H9 (cell line): ENCODE data around the gene TSPAN31. TPM values are rescaled to one million over a fixed set of nuclear protein-coding genes. Genes with fewer than 3 reads are reported as not detected.

Experiments used
- DNase-seq: peaks from one replicate; pipeline ENCODE4 v3.0.0-alpha.2; 2017
- H2AFZ ChIP-seq: one replicate; pipeline ENCODE4 v1.6.1; 2013; ENCODE audit warnings: mild to moderate bottlenecking, low read length, control low read depth, moderate library complexity
- H2AK5ac ChIP-seq: 2 replicates; pipeline ENCODE4 v1.6.1; 2013; ENCODE audit warnings: low read length, control low read depth, mixed read lengths; ENCODE audit not compliant: insufficient read length
- H2BK120ac ChIP-seq: one replicate; pipeline ENCODE4 v1.6.1; 2013; ENCODE audit warnings: low read depth, mild to moderate bottlenecking, low read length, control low read depth, inconsistent platforms; ENCODE audit not compliant: poor library complexity, severe bottlenecking
- H2BK12ac ChIP-seq: 2 replicates; pipeline ENCODE4 v1.6.1; 2013; ENCODE audit warnings: low read length, control low read depth, mixed read lengths, low read depth; ENCODE audit not compliant: insufficient read length
- H2BK15ac ChIP-seq: 2 replicates; pipeline ENCODE4 v1.6.1; 2013; ENCODE audit warnings: low read depth, low read length, control low read depth
- H2BK20ac ChIP-seq: one replicate; pipeline ENCODE4 v1.6.1; 2013; ENCODE audit warnings: low read depth, mild to moderate bottlenecking, low read length, control low read depth, inconsistent platforms; ENCODE audit not compliant: poor library complexity, severe bottlenecking
- H2BK5ac ChIP-seq: 2 replicates; pipeline ENCODE4 v1.6.1; 2013; ENCODE audit warnings: low read length, control low read depth, mixed read lengths; ENCODE audit not compliant: insufficient read length
- H3K14ac ChIP-seq: 2 replicates; pipeline ENCODE4 v1.6.1; 2013; ENCODE audit warnings: low read length, control low read depth; ENCODE audit not compliant: insufficient read depth
- H3K18ac ChIP-seq: 2 replicates; pipeline ENCODE4 v1.6.1; 2013; ENCODE audit warnings: low read depth, mild to moderate bottlenecking, mixed read lengths, low read length, control low read depth; ENCODE audit not compliant: insufficient read length
- H3K23ac ChIP-seq: 2 replicates; pipeline ENCODE4 v1.6.1; 2013; ENCODE audit warnings: low read length, control low read depth, mixed read lengths, low read depth; ENCODE audit not compliant: insufficient read length
- H3K23me2 ChIP-seq: 2 replicates; pipeline ENCODE4 v1.6.1; 2013; ENCODE audit warnings: low read depth, mild to moderate bottlenecking, mixed read lengths, low read length, control low read depth; ENCODE audit not compliant: insufficient read length, poor library complexity, severe bottlenecking
- H3K27ac ChIP-seq: 2 replicates; pipeline ENCODE4 v1.5.1; 2013; ENCODE audit warnings: low read length, control low read depth, mixed read lengths, low read depth; ENCODE audit not compliant: insufficient read length
- H3K27me3 ChIP-seq: 2 replicates; pipeline ENCODE4 v1.6.1; 2013; ENCODE audit warnings: low read length, control low read depth, inconsistent platforms; ENCODE audit not compliant: insufficient read depth
- H3K4ac ChIP-seq: 2 replicates; pipeline ENCODE4 v1.6.1; 2013; ENCODE audit warnings: low read depth, mild to moderate bottlenecking, control low read depth, inconsistent platforms, low read length, moderate library complexity
- H3K4me1 ChIP-seq: 2 replicates; pipeline ENCODE4 v1.6.1; 2013; ENCODE audit warnings: low read length, control low read depth, inconsistent platforms; ENCODE audit not compliant: insufficient read depth
- H3K4me2 ChIP-seq: 2 replicates; pipeline ENCODE4 v1.6.1; 2013; ENCODE audit warnings: low read length, control low read depth, mixed read lengths; ENCODE audit not compliant: insufficient read length, insufficient read depth
- H3K56ac ChIP-seq: 2 replicates; pipeline ENCODE4 v1.6.1; 2013; ENCODE audit warnings: low read depth, mild to moderate bottlenecking, mixed read lengths, low read length, control low read depth; ENCODE audit not compliant: insufficient read length
- H3K79me1 ChIP-seq: 2 replicates; pipeline ENCODE4 v1.6.1; 2013; ENCODE audit warnings: low read depth, mild to moderate bottlenecking, moderate library complexity, low read length, control low read depth, inconsistent platforms; ENCODE audit not compliant: insufficient read depth, poor library complexity, severe bottlenecking
- H3K79me2 ChIP-seq: 2 replicates; pipeline ENCODE4 v1.6.1; 2013; ENCODE audit warnings: low read length, control low read depth, inconsistent platforms; ENCODE audit not compliant: insufficient read depth
- H3K9ac ChIP-seq: 2 replicates; pipeline ENCODE4 v1.6.1; 2013; ENCODE audit warnings: low read length, control low read depth, mixed read lengths; ENCODE audit not compliant: insufficient read length; ENCODE audit errors: extremely low read depth
- H3K9me3 ChIP-seq: one replicate; pipeline ENCODE4 v1.6.1; 2013; ENCODE audit warnings: low read depth, low read length, inconsistent platforms; ENCODE audit not compliant: control insufficient read depth
- H3T11ph ChIP-seq: one replicate; pipeline ENCODE4 v1.6.1; 2013; ENCODE audit warnings: mild to moderate bottlenecking, low read length, control low read depth, inconsistent platforms
- H4K20me1 ChIP-seq: one replicate; pipeline ENCODE4 v1.6.1; 2013; ENCODE audit not compliant: control insufficient read depth, insufficient read length, insufficient read depth
- H4K5ac ChIP-seq: 2 replicates; pipeline ENCODE4 v1.6.1; 2013; ENCODE audit warnings: low read depth, mild to moderate bottlenecking, mixed read lengths, low read length, control low read depth; ENCODE audit not compliant: insufficient read length
- H4K8ac ChIP-seq: replicated peaks from 2 replicates; pipeline ENCODE4 v1.6.1; 2013; ENCODE audit warnings: low read length, control low read depth, mixed read lengths, low read depth; ENCODE audit not compliant: insufficient read length
- H4K91ac ChIP-seq: 2 replicates; pipeline ENCODE4 v1.6.1; 2013; ENCODE audit warnings: low read depth, mild to moderate bottlenecking, moderate library complexity, mixed read lengths, low read length, control low read depth; ENCODE audit not compliant: insufficient read length
- H3K27ac Mint-ChIP-seq, 3 experiments: 2 replicates in 2 of 3; 3 replicates in 1 of 3; pipeline ENCODE4 v1.8.0; 2020 to 2021; ENCODE audit warnings: mixed read lengths in 3 of 3, mild to moderate bottlenecking in 1 of 3, moderate library complexity in 1 of 3
- H3K27me3 Mint-ChIP-seq: 2 replicates; pipeline ENCODE4 v1.8.0; 2021; ENCODE audit warnings: low read depth, mild to moderate bottlenecking, moderate library complexity, mixed read lengths
- H3K36me3 Mint-ChIP-seq, 3 experiments: 2 replicates in 2 of 3; 3 replicates in 1 of 3; pipeline ENCODE4 v1.8.0; 2020 to 2021; ENCODE audit warnings: low read depth in 3 of 3, mixed read lengths in 3 of 3; ENCODE audit not compliant: insufficient read depth in 1 of 3
- H3K4me1 Mint-ChIP-seq, 2 experiments: 2 replicates each; pipeline ENCODE4 v1.8.0; 2020; ENCODE audit warnings: mixed read lengths in 2 of 2
- H3K4me3 Mint-ChIP-seq, 2 experiments: 2 replicates in 1 of 2; 3 replicates in 1 of 2; pipeline ENCODE4 v1.8.0; 2020 to 2021; ENCODE audit warnings: mild to moderate bottlenecking in 2 of 2, mixed read lengths in 2 of 2, moderate library complexity in 1 of 2
- H3K9me3 Mint-ChIP-seq, 2 experiments: 2 replicates in 1 of 2; 3 replicates in 1 of 2; pipeline ENCODE4 v1.8.0; 2020; ENCODE audit warnings: mild to moderate bottlenecking in 2 of 2, mixed read lengths in 2 of 2, moderate library complexity in 1 of 2
- CTCF ChIP-seq: fragments of 200-600 bp; sonication (generic); conservative IDR thresholded peaks from 3 replicates; pipeline ENCODE4 v1.8.0; 2021; ENCODE audit warnings: antibody characterized with exemption, mild to moderate bottlenecking
- WGBS: extraction: QIAGEN DNeasy Blood & Tissue Kit; methylation state at CpG from one replicate; pipeline ENCODE4 v1.1.7; 2013; ENCODE audit warnings: missing lambda C conversion rate, low lambda C conversion rate, mixed read lengths; ENCODE audit not compliant: insufficient read length; ENCODE audit errors: extremely low coverage; 5-methylcytosine and 5-hydroxymethylcytosine counted together
- total RNA-seq: library from RNA; stranded (reverse); gene quantifications from 2 replicates; pipeline ENCODE4 v1.2.1, GENCODE V29; 2021

TSPAN31 gene
- total RNA-seq, 1 experiment from 2014 or later, result 20.0 TPM

- no peaks in the 10 kb centered on the region for H3K23me2 ChIP-seq
- H2AK5ac ChIP-seq, result no peak overlapping the region
- H4K91ac ChIP-seq, result no peak overlapping the region
- H2BK15ac ChIP-seq, result no peak overlapping the region
- Mint-ChIP-seq H3K27me3 (0 out of 2 replicates have a peak, but pooled peaks cover under 1% of the 10 kb centered on the region), H3K9me3 (no peaks in the 10 kb centered on the region), H3K36me3 (peaks cover 16 to 52% (median 23%) of the 10 kb centered on the region in 3 experiments), H3K4me1 (no peaks in the 10 kb centered on the region; a peak in 1 of 4 replicates), H3K4me3 (no peak overlapping the region), H3K27ac (no peak overlapping the region)
- no peak overlapping the region for H3K14ac ChIP-seq
- no peak overlapping the region for H2BK5ac ChIP-seq
- no peak for DNase-seq
- no peak overlapping the region for H3T11ph ChIP-seq
- H2BK12ac ChIP-seq, result no peak overlapping the region
- H4K5ac ChIP-seq, result no peak overlapping the region
- H4K20me1 ChIP-seq, result no peaks in the 10 kb centered on the region
- no peak overlapping the region for H3K4me2 ChIP-seq
- H3K9ac ChIP-seq, result no peak overlapping the region
- H4K8ac ChIP-seq, result no peak overlapping the region
- 100% methylated on average over 2 of the region's 22 CpGs for WGBS
- H3K4ac ChIP-seq, result no peak overlapping the region
- H3K18ac ChIP-seq, result no peak overlapping the region
- H2AFZ ChIP-seq, result no peak overlapping the region
- no peak overlapping the region for H3K27ac ChIP-seq
- H3K27me3 ChIP-seq, result no peaks in the 10 kb centered on the region
- no peaks in the 10 kb centered on the region for H3K9me3 ChIP-seq
- H2BK120ac ChIP-seq, result no peak overlapping the region
- H3K56ac ChIP-seq, result no peak overlapping the region
- no peak for TF ChIP-seq CTCF
- H3K79me2 ChIP-seq, result no peaks in the 10 kb centered on the region
- no peak overlapping the region for H3K23ac ChIP-seq
- no peaks in the 10 kb centered on the region for H3K79me1 ChIP-seq
- H3K4me1 ChIP-seq, result no peaks in the 10 kb centered on the region
- no peak overlapping the region for H2BK20ac ChIP-seq
Observed at GRCh38 chr12:57717846-57718640, 26.8 kb upstream of the TSPAN31 start.
